Calu3 (cell line): ENCODE results near the gene SLC23A3. TPM values are rescaled to one million over a fixed set of nuclear protein-coding genes. Genes with fewer than 3 reads are reported as not detected.

ENCODE experiments used
- BruUV-seq: library from RNA; stranded (reverse); fragments of 400-500 nt; replicated peaks from 2 replicates; lab custom pipeline; 2021; lab: Mats Ljungman, UMichigan
- CTCF ChIA-PET: fragments of 300-600 bp; sonication (Branson Sonifier 250); formaldehyde crosslinking; loops from one replicate; lab custom pipeline; 2022; ENCODE audit warnings: antibody characterized with exemption; lab: Charles Lee
- DNase-seq: peaks from one replicate; pipeline ENCODE4 v3.0.0; 2022
- H3K27ac Mint-ChIP-seq: one replicate; pipeline ENCODE4 v1.8.0; 2022; ENCODE audit warnings: mixed read lengths; ENCODE audit not compliant: unreplicated experiment
- H3K27me3 Mint-ChIP-seq: one replicate; pipeline ENCODE4 v1.8.0; 2022; ENCODE audit warnings: mixed read lengths; ENCODE audit not compliant: unreplicated experiment
- H3K36me3 Mint-ChIP-seq: one replicate; pipeline ENCODE4 v1.8.0; 2022; ENCODE audit warnings: mild to moderate bottlenecking, moderate library complexity, mixed read lengths; ENCODE audit not compliant: insufficient read depth, unreplicated experiment
- H3K4me1 Mint-ChIP-seq: one replicate; pipeline ENCODE4 v1.8.0; 2022; ENCODE audit warnings: mild to moderate bottlenecking, low read depth, mixed read lengths; ENCODE audit not compliant: unreplicated experiment
- H3K4me3 Mint-ChIP-seq: one replicate; pipeline ENCODE4 v1.8.0; 2022; ENCODE audit warnings: mild to moderate bottlenecking, low read depth, moderate library complexity, mixed read lengths; ENCODE audit not compliant: unreplicated experiment
- H3K9me3 Mint-ChIP-seq: one replicate; pipeline ENCODE4 v1.8.0; 2022; ENCODE audit warnings: low read depth, mixed read lengths; ENCODE audit not compliant: unreplicated experiment
- CTCF ChIP-seq: fragments of 200-600 bp; IDR thresholded peaks from one replicate; pipeline ENCODE4 v1.8.0; 2022; ENCODE audit warnings: antibody characterized with exemption; ENCODE audit not compliant: unreplicated experiment
- intact Hi-C: fragments of 100-400 bp; cut with micrococcal nuclease; formaldehyde crosslinking; loops from one replicate; pipeline ENCODE4 v1.10.0; 2022; ENCODE audit not compliant: unreplicated experiment
- total RNA-seq: library from RNA; stranded (reverse); gene quantifications from 2 replicates; pipeline ENCODE4 v1.2.3, GENCODE V29; 2022

SLC23A3 gene
- total RNA-seq, 1 experiment from 2014 or later: 4.4 TPM

- CTCF ChIA-PET: no interaction called here
- H3K4me1 Mint-ChIP-seq: no peaks in the 10 kb centered on the region
- H3K36me3 Mint-ChIP-seq: no peaks in the 10 kb centered on the region
- H3K9me3 Mint-ChIP-seq: no peaks in the 10 kb centered on the region
- no peak for DNase-seq
- BruUV-seq: no TSS peak
- intact Hi-C loops: loop anchor here (10.0 kb wide), 1 partner anchor 47 kb away; the partner anchor contains the start of gene ABCB6
- H3K27me3 Mint-ChIP-seq: no peaks in the 10 kb centered on the region
- no peak for TF ChIP-seq CTCF
- no peak overlapping the region for H3K27ac Mint-ChIP-seq
- no peak overlapping the region for H3K4me3 Mint-ChIP-seq
These were observed 1.8 kb downstream of the SLC23A3 start for GRCh38 chr2:219167997-219168396.

GRCh38 chr2:219165058-219165911 lies 4.5 kb downstream of the SLC23A3 start:
- BruUV-seq: no TSS peak
- CTCF ChIA-PET: no interaction called here
- no peak for TF ChIP-seq CTCF
- peaks cover 10% of the 10 kb centered on the region for H3K4me1 Mint-ChIP-seq
- no peaks in the 10 kb centered on the region for H3K27me3 Mint-ChIP-seq
- H3K36me3 Mint-ChIP-seq: peaks cover 6% of the 10 kb centered on the region
- intact Hi-C loops: loop anchor here (10.0 kb wide), 1 partner anchor 50 kb away; the partner anchor contains the start of gene ABCB6
- DNase-seq: no peak
- H3K27ac Mint-ChIP-seq: no peak overlapping the region
- no peak overlapping the region for H3K4me3 Mint-ChIP-seq
- no peaks in the 10 kb centered on the region for H3K9me3 Mint-ChIP-seq

GRCh38 chr2:219163156-219163555 lies 6.7 kb downstream of the SLC23A3 start:
- Mint-ChIP-seq H3K36me3 (peaks cover 12% of the 10 kb centered on the region), H3K9me3 (no peaks in the 10 kb centered on the region), H3K27ac (no peak overlapping the region), H3K4me1 (peaks cover 10% of the 10 kb centered on the region), H3K4me3 (no peak overlapping the region), H3K27me3 (no peaks in the 10 kb centered on the region)
- intact Hi-C loops: loop anchor here (10.0 kb wide), 1 partner anchor 52 kb away; the partner anchor contains the start of gene ABCB6
- DNase-seq: no peak
- CTCF ChIA-PET: no interaction called here
- no peak for TF ChIP-seq CTCF
- no TSS peak for BruUV-seq

GRCh38 chr2:219161097-219161496 lies 8.7 kb downstream of the SLC23A3 start:
- CTCF ChIA-PET: no interaction called here
- TF ChIP-seq CTCF: no peak
- Mint-ChIP-seq H3K27me3 (no peaks in the 10 kb centered on the region), H3K4me1 (peaks cover 10% of the 10 kb centered on the region), H3K36me3 (peaks cover 12% of the 10 kb centered on the region), H3K9me3 (no peaks in the 10 kb centered on the region), H3K4me3 (peak overlapping the region; percentile 83), H3K27ac (peak overlapping the region; percentile 80)
- TSS peak; percentile 48 for BruUV-seq
- intact Hi-C loops: loop anchor here (2.0 to 10.0 kb wide), 2 partner anchors 54 to 192 kb away; partner anchors contain the start of gene ABCB6
- no peak for DNase-seq
